ENCODE results near the gene ARHGAP6.

ARHGAP6 gene

GRCh38 chrX:11273544-11273943, 392.2 kb downstream of the ARHGAP6 start:
- no peak for TF ChIP-seq CTCF (IDR thresholded peaks at IDR 0.05; ENCODE audit: insufficient read depth, low read length, poor library complexity, severe bottlenecking)
- Histone ChIP-seq H3K27me3 (replicated peaks; ENCODE audit: control insufficient read depth, insufficient read depth, low read length) (no peaks in the 10 kb centered on the region), H3K36me3 (ENCODE audit: control insufficient read depth, insufficient read depth, low read length) (no peaks in the 10 kb centered on the region), H3K4me3 (replicated peaks; ENCODE audit: low read depth, low read length) (no peak overlapping the region)
- no peak for DNase-seq (ENCODE audit: extremely low read depth, insufficient read length)

GRCh38 chrX:11272863-11273262, 392.9 kb downstream of the ARHGAP6 start:
- no peak for TF ChIP-seq CTCF (IDR thresholded peaks at IDR 0.05; ENCODE audit: insufficient read depth, low read length, poor library complexity, severe bottlenecking)
- H3K27me3 ChIP-seq (replicated peaks; ENCODE audit: control insufficient read depth, insufficient read depth, low read length): no peaks in the 10 kb centered on the region
- H3K36me3 ChIP-seq (ENCODE audit: control insufficient read depth, insufficient read depth, low read length): no peaks in the 10 kb centered on the region
- DNase-seq (ENCODE audit: extremely low read depth, insufficient read length): no peak
- H3K4me3 ChIP-seq (replicated peaks; ENCODE audit: low read depth, low read length): no peak overlapping the region

GRCh38 chrX:11272290-11272689, 393.4 kb downstream of the ARHGAP6 start:
- Histone ChIP-seq H3K36me3 (ENCODE audit: control insufficient read depth, insufficient read depth, low read length) (no peaks in the 10 kb centered on the region), H3K4me3 (replicated peaks; ENCODE audit: low read depth, low read length) (no peak overlapping the region), H3K27me3 (replicated peaks; ENCODE audit: control insufficient read depth, insufficient read depth, low read length) (no peaks in the 10 kb centered on the region)
- no peak for TF ChIP-seq CTCF (IDR thresholded peaks at IDR 0.05; ENCODE audit: insufficient read depth, low read length, poor library complexity, severe bottlenecking)
- DNase-seq (ENCODE audit: extremely low read depth, insufficient read length): no peak

- no peak for TF ChIP-seq CTCF (IDR thresholded peaks at IDR 0.05; ENCODE audit: insufficient read depth, low read length, poor library complexity, severe bottlenecking)
Observed at GRCh38 chrX:11269996-11270395, 395.7 kb downstream of the ARHGAP6 start.

GRCh38 chrX:11269006-11269405, 396.7 kb downstream of the ARHGAP6 start:
- Histone ChIP-seq H3K36me3 (ENCODE audit: control insufficient read depth, insufficient read depth, low read length) (no peaks in the 10 kb centered on the region), H3K4me3 (replicated peaks; ENCODE audit: low read depth, low read length) (no peak overlapping the region), H3K27me3 (replicated peaks; ENCODE audit: control insufficient read depth, insufficient read depth, low read length) (no peaks in the 10 kb centered on the region)
- no peak for DNase-seq (ENCODE audit: extremely low read depth, insufficient read length)
- TF ChIP-seq CTCF (IDR thresholded peaks at IDR 0.05; ENCODE audit: insufficient read depth, low read length, poor library complexity, severe bottlenecking): no peak

More at GRCh38 chrX:11269996-11270395, 395.7 kb downstream of the ARHGAP6 start:
- Histone ChIP-seq H3K36me3 (ENCODE audit: control insufficient read depth, insufficient read depth, low read length) (no peaks in the 10 kb centered on the region), H3K4me3 (replicated peaks; ENCODE audit: low read depth, low read length) (no peak overlapping the region), H3K27me3 (replicated peaks; ENCODE audit: control insufficient read depth, insufficient read depth, low read length) (no peaks in the 10 kb centered on the region)
- DNase-seq (ENCODE audit: extremely low read depth, insufficient read length): no peak

GRCh38 chrX:11267425-11267824, 398.3 kb downstream of the ARHGAP6 start:
- Histone ChIP-seq H3K27me3 (replicated peaks; ENCODE audit: control insufficient read depth, insufficient read depth, low read length) (no peaks in the 10 kb centered on the region), H3K4me3 (replicated peaks; ENCODE audit: low read depth, low read length) (no peak overlapping the region), H3K36me3 (ENCODE audit: control insufficient read depth, insufficient read depth, low read length) (no peaks in the 10 kb centered on the region)
- TF ChIP-seq CTCF (IDR thresholded peaks at IDR 0.05; ENCODE audit: insufficient read depth, low read length, poor library complexity, severe bottlenecking): no peak
- DNase-seq (ENCODE audit: extremely low read depth, insufficient read length): no peak

Measured in GM06990 (cell line).